HG03460 (cell line): Measurements from ENCODE around the gene DRD2.
"Not testable (repeated sequence)": the region's sequence is repeated elsewhere in the genome, so short reads cannot be mapped to it uniquely, and the experiment has no call there.

ENCODE experiments used
- ATAC-seq: cut with Tn5 transposase; IDR thresholded peaks from one replicate; pipeline ENCODE4 v1.9.1; 2021; ENCODE audit not compliant: unreplicated experiment

The DRD2 gene

DNA sequence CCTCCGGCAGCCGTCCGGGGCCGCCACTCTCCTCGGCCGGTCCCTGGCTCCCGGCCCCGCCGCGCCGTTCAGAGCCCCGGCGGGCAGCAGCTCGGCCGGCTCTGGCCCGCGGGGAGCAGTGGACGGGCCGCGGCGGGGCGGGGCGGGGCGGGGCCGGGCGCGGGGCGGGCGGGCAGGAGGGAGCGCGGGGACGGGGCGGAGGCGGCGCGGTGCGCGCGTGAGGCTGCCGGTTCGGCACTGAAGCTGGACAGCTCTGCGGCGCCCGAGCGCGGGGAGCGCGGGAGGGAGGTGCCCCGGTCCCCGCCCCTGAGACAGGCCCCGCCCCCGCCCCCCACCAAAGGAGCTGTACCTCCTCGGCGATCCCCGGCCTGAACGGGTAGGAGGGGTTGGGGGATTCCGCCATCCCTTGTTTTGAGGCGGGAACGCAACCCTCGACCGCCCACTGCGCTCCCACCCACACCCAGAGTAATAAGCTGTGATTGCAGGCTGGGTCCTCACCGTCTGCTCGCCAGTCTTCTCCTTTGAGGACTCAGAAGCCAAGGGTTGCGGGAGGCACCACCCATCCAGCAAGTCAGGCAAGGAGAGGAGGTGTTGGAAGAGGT, at the start of gene DRD2:
DRD2 (minus strand) TSS at position 239 of the 602 bp plus-strand sequence. CDS start 50,747 bp downstream, outside the sequence.
- no peak for ATAC-seq

DNA sequence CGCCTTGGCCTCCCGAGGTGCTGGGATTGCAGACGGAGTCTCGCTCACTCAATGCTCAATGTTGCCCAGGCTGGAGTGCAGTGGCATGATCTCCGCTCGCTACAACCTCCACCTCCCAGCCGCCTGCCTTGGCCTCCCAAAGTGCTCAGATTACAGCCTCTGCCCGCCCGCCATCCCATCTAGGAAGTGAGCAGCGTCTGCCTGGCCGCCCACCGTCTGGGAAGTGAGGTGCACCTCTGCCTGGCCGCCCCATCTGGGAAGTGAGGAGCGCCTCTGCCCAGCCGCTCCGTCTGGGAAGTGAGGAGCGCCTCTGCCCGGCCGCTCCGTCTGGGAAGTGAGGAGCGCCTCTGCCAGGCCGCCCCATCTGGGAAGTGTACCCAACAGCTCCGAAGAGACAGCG, 48.7 kb upstream of the DRD2 start:
- not testable (repeated sequence) for ATAC-seq

- no peak for ATAC-seq
These were observed 46.7 kb upstream of the DRD2 start for GRCh38 chr11:113521737-113522517.

- ATAC-seq: no peak
These were observed 44.9 kb upstream of the DRD2 start for GRCh38 chr11:113519989-113520613.

- no peak for ATAC-seq
These were observed 43.7 kb upstream of the DRD2 start for GRCh38 chr11:113518716-113519495.

DNA sequence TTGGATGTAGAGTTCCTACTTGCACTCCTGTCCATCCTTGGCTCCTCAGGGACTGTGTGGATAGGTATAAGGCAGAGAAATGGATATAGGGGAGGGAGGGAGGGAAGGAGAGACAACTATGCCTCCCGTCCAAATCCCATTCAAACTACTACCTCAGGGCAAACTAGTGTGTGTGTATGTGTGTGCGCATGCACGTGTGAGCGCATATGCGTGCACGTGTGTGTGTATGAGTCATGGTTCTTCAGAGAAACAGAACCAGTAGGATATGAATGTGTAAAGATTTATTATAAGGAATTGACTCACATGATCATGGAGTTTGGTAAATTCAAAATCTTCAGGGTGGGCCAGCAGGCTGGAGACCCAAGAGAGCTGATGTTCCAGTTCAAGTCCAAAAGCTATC, 42.2 kb upstream of the DRD2 start:
- no peak for ATAC-seq

GRCh38 chr11:113514856-113515255, 39.7 kb upstream of the DRD2 start:
- ATAC-seq: no peak

GRCh38 chr11:113507341-113507740, 32.1 kb upstream of the DRD2 start:
- no peak for ATAC-seq

GRCh38 chr11:113506893-113507292, 31.7 kb upstream of the DRD2 start:
- no peak for ATAC-seq

DNA sequence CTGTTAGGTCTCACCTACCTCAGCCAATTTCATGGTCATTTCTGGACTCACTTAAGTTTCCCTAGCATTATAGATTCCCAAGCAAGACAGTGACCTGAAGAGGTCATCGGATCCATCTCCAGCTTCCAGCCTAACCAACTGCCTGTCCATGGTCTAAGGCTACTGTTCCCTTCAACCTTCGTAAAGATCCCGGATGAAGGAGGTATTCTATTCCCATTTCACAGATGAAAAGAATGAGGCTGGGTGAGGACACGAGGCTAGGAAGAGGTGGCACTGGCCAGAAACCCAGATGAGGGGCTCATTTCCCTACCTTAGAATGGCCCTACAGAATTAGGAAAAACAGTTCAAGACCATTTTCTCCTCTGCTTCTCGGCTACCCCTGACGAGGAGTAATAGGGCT, 31.3 kb upstream of the DRD2 start:
- no peak for ATAC-seq

GRCh38 chr11:113505541-113506375, 30.6 kb upstream of the DRD2 start:
- ATAC-seq: no peak

GRCh38 chr11:113505046-113505445, 29.8 kb upstream of the DRD2 start:
- no peak for ATAC-seq

- ATAC-seq: no peak
These were observed 29.4 kb upstream of the DRD2 start for GRCh38 chr11:113504586-113504985.

DNA sequence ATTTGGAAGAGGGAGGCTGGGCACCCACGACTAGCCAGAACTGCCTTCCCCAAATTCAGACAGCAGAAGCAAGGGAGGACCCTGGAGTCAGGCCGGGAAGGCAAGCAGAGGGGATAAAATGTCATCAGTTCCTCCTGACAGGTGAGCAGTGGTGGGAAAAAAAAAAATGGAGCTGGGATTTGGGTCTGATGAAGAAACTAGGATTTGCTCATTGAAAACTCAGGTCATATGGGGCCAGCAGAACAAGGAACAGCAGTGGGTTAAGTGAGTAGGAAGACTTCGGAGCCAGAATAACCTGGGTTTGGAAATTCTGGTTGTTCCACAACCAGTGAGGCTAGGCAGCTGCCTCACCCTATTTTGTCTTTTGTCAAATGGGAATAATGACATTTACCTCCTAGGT, 28.9 kb upstream of the DRD2 start:
- ATAC-seq: no peak

- no peak for ATAC-seq
These were observed 22.1 kb upstream of the DRD2 start for GRCh38 chr11:113497066-113497910.

DNA sequence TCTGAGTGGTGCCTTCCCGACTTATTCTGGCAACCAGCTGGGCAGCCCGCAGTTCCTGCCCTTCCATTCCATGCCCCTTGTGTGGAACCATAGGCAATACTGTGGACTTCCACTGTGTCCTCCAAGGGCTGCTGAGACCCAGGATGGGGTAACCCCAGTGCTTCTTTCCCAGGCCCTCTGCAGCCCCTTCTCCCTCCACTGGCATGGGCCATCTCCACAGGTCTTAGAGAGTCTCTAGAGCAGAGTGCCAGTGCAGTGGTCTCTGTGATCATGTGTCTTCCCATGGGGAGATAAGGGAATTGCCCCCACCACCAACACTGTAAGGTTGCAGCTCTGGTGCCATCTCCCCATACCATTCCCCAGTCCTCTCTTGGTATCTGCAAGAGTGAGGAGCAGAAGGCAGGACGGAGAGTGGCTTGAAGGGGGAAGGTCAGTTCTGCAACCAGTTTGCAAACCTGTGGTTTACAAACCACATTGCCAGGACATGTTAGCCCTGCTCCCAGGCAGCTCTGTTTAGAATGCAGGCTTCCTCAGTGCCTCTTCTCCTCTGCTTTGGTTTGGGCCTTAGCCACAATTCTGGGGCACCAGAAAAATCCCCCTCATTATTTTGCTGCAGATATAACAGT, 20.9 kb upstream of the DRD2 start:
- no peak for ATAC-seq

- ATAC-seq: no peak
These were observed 18.8 kb upstream of the DRD2 start for GRCh38 chr11:113494021-113494420.

DNA sequence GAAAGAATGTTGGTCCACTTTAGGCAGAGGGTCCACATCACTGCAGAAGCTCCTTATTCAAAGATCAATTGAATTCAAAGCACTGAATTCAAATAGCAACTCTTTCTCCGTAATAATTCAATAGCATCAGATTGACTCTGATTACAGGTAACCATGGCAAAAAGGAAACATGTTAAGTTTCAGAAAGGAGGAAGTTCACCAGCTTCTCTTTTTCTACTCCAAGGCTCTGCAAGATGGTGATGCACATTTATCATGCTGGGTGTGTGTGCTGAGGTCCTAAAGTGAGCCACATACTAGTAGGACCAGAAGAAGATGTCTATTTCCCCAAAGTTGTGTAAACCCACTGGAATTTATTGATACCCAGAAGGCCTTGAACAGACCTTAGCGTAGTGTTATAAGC, 18.0 kb upstream of the DRD2 start:
- ATAC-seq: no peak

DNA sequence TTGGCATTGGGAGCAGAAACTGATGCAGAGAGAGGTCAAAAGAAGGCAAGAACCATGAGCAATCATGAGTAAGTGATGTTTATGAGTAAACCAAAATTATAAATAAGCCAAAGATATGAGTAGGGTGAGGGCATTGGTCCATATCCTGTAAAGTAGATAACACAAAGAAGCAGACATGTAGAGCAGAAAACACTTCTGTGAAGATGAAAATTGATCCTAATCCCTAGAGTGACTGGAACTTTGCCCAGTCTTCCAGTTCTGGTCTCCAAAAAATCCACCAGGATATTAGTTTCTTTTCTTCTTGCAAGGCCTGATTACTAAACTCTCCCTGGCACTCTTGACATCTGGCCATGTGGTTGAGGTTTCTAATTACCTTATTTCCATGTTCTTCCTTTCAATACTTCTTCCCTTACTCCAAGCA, 13.7 kb upstream of the DRD2 start:
- no peak for ATAC-seq
